ENCODE results near the gene RNFT2. TPM values are rescaled to one million over a fixed set of nuclear protein-coding genes. Genes with fewer than 3 reads are reported as not detected.

The RNFT2 gene
- total RNA-seq, 1 experiment from 2014 or later: 10.4 TPM

- no peak for DNase-seq
- Histone ChIP-seq H3K36me3 (no peaks in the 10 kb centered on the region), H3K27me3 (no peaks in the 10 kb centered on the region), H3K4me1 (no peaks in the 10 kb centered on the region), H3K9me3 (replicated peaks) (no peaks in the 10 kb centered on the region), H3K4me3 (no peak overlapping the region), H3K27ac (no peak overlapping the region)
Observed at GRCh38 chr12:116890330-116890729, 152.2 kb downstream of the RNFT2 start.

GRCh38 chr12:116891019-116891418 lies 152.9 kb downstream of the RNFT2 start:
- no peaks in the 10 kb centered on the region for H3K9me3 ChIP-seq (replicated peaks)
- no peak overlapping the region for H3K4me3 ChIP-seq
- no peaks in the 10 kb centered on the region for H3K27me3 ChIP-seq
- no peaks in the 10 kb centered on the region for H3K4me1 ChIP-seq
- H3K36me3 ChIP-seq: no peaks in the 10 kb centered on the region
- no peak overlapping the region for H3K27ac ChIP-seq
- DNase-seq: no peak

GRCh38 chr12:116892349-116893140 lies 154.4 kb downstream of the RNFT2 start:
- Histone ChIP-seq H3K4me3 (no peak overlapping the region), H3K27ac (no peak overlapping the region), H3K36me3 (no peaks in the 10 kb centered on the region), H3K4me1 (no peaks in the 10 kb centered on the region), H3K9me3 (replicated peaks) (no peaks in the 10 kb centered on the region), H3K27me3 (no peaks in the 10 kb centered on the region)
- DNase-seq: no peak

- no peak overlapping the region for H3K4me3 ChIP-seq
- H3K4me1 ChIP-seq: no peaks in the 10 kb centered on the region
- no peaks in the 10 kb centered on the region for H3K27me3 ChIP-seq
- H3K27ac ChIP-seq: no peak overlapping the region
- H3K36me3 ChIP-seq: no peaks in the 10 kb centered on the region
- H3K9me3 ChIP-seq (replicated peaks): no peaks in the 10 kb centered on the region
- DNase-seq: no peak
Observed at GRCh38 chr12:116894913-116895312, 156.8 kb downstream of the RNFT2 start.

- no peak overlapping the region for H3K27ac ChIP-seq
- no peaks in the 10 kb centered on the region for H3K27me3 ChIP-seq
- no peak overlapping the region for H3K4me3 ChIP-seq
- no peaks in the 10 kb centered on the region for H3K36me3 ChIP-seq
- no peaks in the 10 kb centered on the region for H3K9me3 ChIP-seq (replicated peaks)
- DNase-seq: no peak
- no peaks in the 10 kb centered on the region for H3K4me1 ChIP-seq
Observed at GRCh38 chr12:116896411-116896924, 158.4 kb downstream of the RNFT2 start.

- H3K27ac ChIP-seq: no peak overlapping the region
- no peaks in the 10 kb centered on the region for H3K9me3 ChIP-seq (replicated peaks)
- no peaks in the 10 kb centered on the region for H3K4me1 ChIP-seq
- H3K4me3 ChIP-seq: no peak overlapping the region
- no peak for DNase-seq
- H3K27me3 ChIP-seq: no peaks in the 10 kb centered on the region
- H3K36me3 ChIP-seq: no peaks in the 10 kb centered on the region
Observed at GRCh38 chr12:116897476-116897875, 159.4 kb downstream of the RNFT2 start.

- no peaks in the 10 kb centered on the region for H3K27me3 ChIP-seq
- H3K4me1 ChIP-seq: no peaks in the 10 kb centered on the region
- no peak overlapping the region for H3K4me3 ChIP-seq
- DNase-seq: no peak
- H3K36me3 ChIP-seq: no peaks in the 10 kb centered on the region
- H3K9me3 ChIP-seq (replicated peaks): no peaks in the 10 kb centered on the region
- H3K27ac ChIP-seq: no peak overlapping the region
Observed at GRCh38 chr12:116898669-116899068, 160.6 kb downstream of the RNFT2 start.

GRCh38 chr12:116901612-116902011 lies 163.5 kb downstream of the RNFT2 start:
- no peaks in the 10 kb centered on the region for H3K27me3 ChIP-seq
- no peaks in the 10 kb centered on the region for H3K4me1 ChIP-seq
- no peaks in the 10 kb centered on the region for H3K9me3 ChIP-seq (replicated peaks)
- DNase-seq: no peak
- no peak overlapping the region for H3K27ac ChIP-seq
- no peaks in the 10 kb centered on the region for H3K36me3 ChIP-seq
- no peak overlapping the region for H3K4me3 ChIP-seq

Other genes with a start within 250 kb of the RNFT2 start
- not detected in 2 replicates for gene MAP1LC3B2, start 178.9 kb upstream of the RNFT2 start, total RNA-seq (2014; rRNA removed; shearing (Covaris generic))
- gene SPRING1, start 246 bp upstream of the RNFT2 start, total RNA-seq (2014; rRNA removed; shearing (Covaris generic)): 18.6 and 22.3 TPM in 2 replicates
- 0.04 TPM in 1 of 2 replicates, not detected in the other for gene HRK, start 143.1 kb downstream of the RNFT2 start, total RNA-seq (2014; rRNA removed; shearing (Covaris generic))
- 7.8 and 7.9 TPM in 2 replicates for gene FBXW8, start 172.6 kb downstream of the RNFT2 start, total RNA-seq (2014; rRNA removed; shearing (Covaris generic))